LoVo (cell line): ENCODE results near the gene MXRA8.
A peak's percentile ranks its signal among the peaks of the same experiment; 100 is the strongest.
"Not testable (repeated sequence)": the region's sequence is repeated elsewhere in the genome, so short reads cannot be mapped to it uniquely, and the experiment has no call there.

Experiments used
- DNase-seq: peaks from one replicate; pipeline ENCODE4 v3.0.0-alpha.2; 2016; ENCODE audit warnings: low spot score

MXRA8 gene

GRCh38 chr1:1358433-1359271, at the start of gene MXRA8:
TSS of gene MXRA8 (minus strand) at chr1:1358555. CDS start at chr1:1358504, 51 bp downstream.
- DNase-seq = no peak

GRCh38 chr1:1407636-1408318, 49.4 kb upstream of the MXRA8 start:
- DNase-seq = no peak

- peak; percentile 93 for DNase-seq
Measured at GRCh38 chr1:1406821-1407635, 48.7 kb upstream of the MXRA8 start, which contains the start of gene MRPL20. TSS of gene MRPL20 (minus strand) at chr1:1407293. CDS start at chr1:1407217, 76 bp downstream.

GRCh38 chr1:1406101-1406820, 47.9 kb upstream of the MXRA8 start:
- no peak for DNase-seq

GRCh38 chr1:1403653-1404052, 45.3 kb upstream of the MXRA8 start:
- DNase-seq = no peak

GRCh38 chr1:1402901-1403392, 44.6 kb upstream of the MXRA8 start:
- not testable (repeated sequence) for DNase-seq

- DNase-seq = peak; percentile 37
Measured at GRCh38 chr1:1402072-1402900, 43.9 kb upstream of the MXRA8 start.

- no peak for DNase-seq
Measured at GRCh38 chr1:1401457-1402010, 43.2 kb upstream of the MXRA8 start.

GRCh38 chr1:1400576-1401456, 42.5 kb upstream of the MXRA8 start:
- no peak for DNase-seq

GRCh38 chr1:1399872-1400575, 41.7 kb upstream of the MXRA8 start:
- DNase-seq = no peak

GRCh38 chr1:1399187-1399871, 41.0 kb upstream of the MXRA8 start, which contains the start of gene CCNL2:
TSS of gene CCNL2 (minus strand) at chr1:1399335. CDS start at chr1:1399306, 29 bp downstream.
- peak; percentile 97 for DNase-seq

GRCh38 chr1:1398677-1399186, 40.4 kb upstream of the MXRA8 start:
- DNase-seq = no peak

GRCh38 chr1:1397839-1398523, 39.6 kb upstream of the MXRA8 start:
- no peak for DNase-seq

- DNase-seq = no peak
Measured at GRCh38 chr1:1395166-1395565, 36.8 kb upstream of the MXRA8 start.

GRCh38 chr1:1394116-1394515, 35.8 kb upstream of the MXRA8 start:
- DNase-seq = no peak

GRCh38 chr1:1393428-1393827, 35.1 kb upstream of the MXRA8 start:
- DNase-seq = no peak

GRCh38 chr1:1393014-1393413, 34.7 kb upstream of the MXRA8 start:
- DNase-seq = no peak
